Activated T-cell treated with anti-CD3 and anti-CD28 coated beads, Interleukin-2, amount 50 U/mL, for 72 hours (primary cell): ENCODE measurements around the gene KCNQ5. TPM values are rescaled to one million over a fixed set of nuclear protein-coding genes. Genes with fewer than 3 reads are reported as not detected.

ENCODE experiments used
- ATAC-seq, 2 donors: fragments of 150-1000 bp; cut with Tn5 transposase; replicated peaks in 1 of 2; 2 replicates each; pipeline ENCODE4 v1.10.0; 2021; ENCODE audit warnings: moderate library complexity in 2 of 2, mild to moderate bottlenecking in 1 of 2
- DNase-seq, 2 donors: peaks; one replicate each; pipeline ENCODE4 v3.0.0; 2021 to 2022; ENCODE audit warnings: mixed read lengths in 1 of 2
- H3K27ac Mint-ChIP-seq: one replicate; pipeline ENCODE4 v1.8.0; 2022; ENCODE audit warnings: mild to moderate bottlenecking, moderate library complexity, mixed read lengths
- H3K27me3 Mint-ChIP-seq: one replicate; pipeline ENCODE4 v1.8.0; 2022; ENCODE audit warnings: low read depth, mixed read lengths
- H3K36me3 Mint-ChIP-seq, 2 donors: one replicate each; pipeline ENCODE4 v1.8.0; 2022; ENCODE audit warnings: mixed read lengths in 2 of 2, mild to moderate bottlenecking in 1 of 2; ENCODE audit not compliant: insufficient read depth in 2 of 2
- H3K4me1 Mint-ChIP-seq: one replicate; pipeline ENCODE4 v1.8.0; 2022; ENCODE audit warnings: low read depth, mixed read lengths
- H3K4me3 Mint-ChIP-seq, 2 donors: one replicate each; pipeline ENCODE4 v1.8.0; 2022; ENCODE audit warnings: mild to moderate bottlenecking in 2 of 2, mixed read lengths in 2 of 2, moderate library complexity in 2 of 2
- H3K9me3 Mint-ChIP-seq, 2 donors: one replicate each; pipeline ENCODE4 v1.8.0; 2022; ENCODE audit warnings: mixed read lengths in 2 of 2
- total RNA-seq, 2 donors: library from RNA; stranded (reverse); gene quantifications; one replicate each; pipeline ENCODE4 v1.2.3, GENCODE V29; 2022

KCNQ5 gene
- total RNA-seq, 2 donors from 2014 or later, result 6.1 to 9.8 TPM

DNA sequence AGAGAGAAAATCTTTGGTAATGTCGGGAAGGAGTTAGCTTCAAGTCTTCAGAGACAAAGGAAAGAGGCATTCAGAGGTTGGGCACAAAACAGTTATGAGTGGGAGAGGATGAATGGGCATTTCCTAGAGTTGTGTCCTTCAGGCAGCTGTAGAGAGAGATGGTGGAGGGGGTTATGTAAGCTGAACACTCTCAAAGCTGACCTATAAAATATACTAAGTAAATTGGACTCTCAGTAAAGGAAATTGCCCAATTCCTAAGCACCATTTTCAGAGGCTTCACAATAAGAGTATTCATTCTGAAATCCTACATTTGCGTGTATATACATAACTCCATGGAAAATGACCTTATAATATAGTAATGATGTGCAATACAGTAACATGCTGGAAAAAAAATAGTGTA, 161.2 kb downstream of the KCNQ5 start:
- ATAC-seq, result no peak
- Mint-ChIP-seq H3K4me3 (no peak overlapping the region), H3K27me3 (no peaks in the 10 kb centered on the region), H3K27ac (no peak overlapping the region), H3K9me3 (no peaks in the 10 kb centered on the region), H3K4me1 (no peaks in the 10 kb centered on the region), H3K36me3 (no peaks in the 10 kb centered on the region)
- DNase-seq, result no peak

DNA sequence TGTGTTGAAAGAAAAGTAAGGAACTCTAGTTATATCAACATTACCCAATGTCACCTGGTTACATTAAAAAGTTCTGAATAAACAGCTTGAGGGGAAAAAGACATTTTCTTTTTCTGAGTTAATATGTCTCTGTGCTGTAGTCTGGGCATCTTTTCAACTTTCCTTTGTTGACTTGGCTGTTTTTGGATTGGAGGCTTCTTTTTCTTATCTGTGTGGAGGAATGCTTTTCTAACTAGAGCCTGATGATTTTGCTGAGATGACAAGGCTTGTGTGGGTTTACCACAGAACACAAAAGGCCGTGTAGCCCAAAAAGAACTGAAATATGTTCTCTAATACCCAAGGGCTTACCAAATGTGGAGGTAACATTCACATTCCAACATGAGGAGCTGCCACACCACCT, 161.8 kb downstream of the KCNQ5 start:
- H3K27ac Mint-ChIP-seq, result no peak overlapping the region
- ATAC-seq, result no peak

DNA sequence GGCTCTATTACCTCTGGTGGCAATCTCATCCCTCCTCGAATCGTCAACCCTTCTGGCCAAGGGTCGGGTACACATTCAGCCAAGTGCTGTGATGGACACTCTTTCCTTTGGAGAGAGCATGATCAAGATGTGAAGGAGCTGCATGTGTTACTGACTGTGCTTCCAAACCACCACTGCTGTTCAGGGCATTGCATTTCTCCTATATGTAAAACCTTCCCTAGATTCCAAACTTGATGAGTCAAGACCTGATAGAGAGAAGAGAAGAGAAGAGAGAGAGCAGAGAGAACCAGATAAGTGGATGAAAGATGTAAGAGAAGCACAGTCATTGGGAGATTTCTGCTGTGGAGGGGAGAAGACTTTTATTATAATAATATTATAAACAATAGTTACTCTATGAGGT, 162.2 kb downstream of the KCNQ5 start:
- ATAC-seq (no peak), DNase-seq (no peak)
- Mint-ChIP-seq H3K27me3 (no peaks in the 10 kb centered on the region), H3K27ac (no peak overlapping the region), H3K9me3 (no peaks in the 10 kb centered on the region), H3K4me1 (no peaks in the 10 kb centered on the region), H3K4me3 (no peak overlapping the region), H3K36me3 (no peaks in the 10 kb centered on the region)

More for the DNA sequence above, 161.8 kb downstream of the KCNQ5 start:
- Mint-ChIP-seq H3K4me1 (no peaks in the 10 kb centered on the region), H3K4me3 (no peak overlapping the region), H3K9me3 (no peaks in the 10 kb centered on the region), H3K27me3 (no peaks in the 10 kb centered on the region), H3K36me3 (no peaks in the 10 kb centered on the region)
- DNase-seq, result no peak

DNA sequence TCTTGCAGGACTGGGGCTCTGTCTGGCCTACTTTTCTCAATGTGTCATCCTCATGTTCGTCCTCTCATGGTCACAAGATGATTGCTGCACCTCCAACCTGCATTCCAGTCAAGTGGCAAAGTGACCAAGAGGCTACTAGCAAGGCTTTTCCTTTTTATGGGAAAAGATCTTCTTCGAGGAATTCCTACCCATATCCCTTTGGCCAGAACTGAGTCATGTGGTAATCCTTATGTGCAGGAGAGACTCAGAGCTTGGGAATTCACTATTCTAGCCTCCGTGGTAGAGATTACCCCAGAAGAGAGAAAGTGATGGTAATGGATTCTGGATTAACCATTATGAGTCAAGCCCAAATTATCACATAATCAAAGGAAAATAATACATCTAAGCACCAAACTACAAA, 162.7 kb downstream of the KCNQ5 start:
- no peak overlapping the region for H3K27ac Mint-ChIP-seq
- DNase-seq (no peak), ATAC-seq (no peak)
- H3K4me1 Mint-ChIP-seq, result no peaks in the 10 kb centered on the region
- H3K36me3 Mint-ChIP-seq, result no peaks in the 10 kb centered on the region
- no peak overlapping the region for H3K4me3 Mint-ChIP-seq
- H3K9me3 Mint-ChIP-seq, result no peaks in the 10 kb centered on the region
- H3K27me3 Mint-ChIP-seq, result no peaks in the 10 kb centered on the region

DNA sequence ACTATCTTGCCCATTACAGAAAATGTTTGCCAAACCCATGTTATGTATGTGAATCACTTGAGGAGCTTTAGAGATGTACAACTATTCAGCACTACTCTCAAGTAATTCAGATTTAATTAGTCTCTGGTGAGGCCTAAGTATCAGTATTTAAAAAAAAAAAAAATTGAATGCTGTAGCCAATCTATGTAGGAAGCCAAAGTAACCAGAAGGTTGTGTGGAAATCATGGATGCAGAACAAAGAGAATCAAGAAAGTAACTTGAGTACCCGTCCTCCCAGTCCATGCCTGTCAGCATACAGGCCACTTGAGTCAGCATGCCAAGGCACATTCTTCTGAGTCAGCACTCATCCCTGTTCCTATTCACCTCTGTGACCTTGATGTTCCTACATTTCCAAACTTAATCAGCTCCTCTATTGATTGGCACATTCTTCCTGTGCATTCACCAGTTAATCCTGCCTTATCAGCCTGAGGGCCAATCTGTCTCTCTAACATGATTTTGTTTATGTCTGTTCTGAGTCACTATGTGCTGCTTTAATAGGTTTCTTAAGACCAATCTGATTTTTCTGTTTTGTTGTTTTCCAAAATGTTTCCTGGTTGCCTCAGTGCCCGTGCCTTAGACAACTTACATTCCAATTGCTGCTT, 165.6 kb downstream of the KCNQ5 start:
- no peak for ATAC-seq
- no peak for DNase-seq
- H3K27me3 Mint-ChIP-seq, result no peaks in the 10 kb centered on the region
- H3K9me3 Mint-ChIP-seq, result no peaks in the 10 kb centered on the region
- no peaks in the 10 kb centered on the region for H3K36me3 Mint-ChIP-seq
- no peak overlapping the region for H3K27ac Mint-ChIP-seq
- no peak overlapping the region for H3K4me3 Mint-ChIP-seq
- H3K4me1 Mint-ChIP-seq, result no peaks in the 10 kb centered on the region

DNA sequence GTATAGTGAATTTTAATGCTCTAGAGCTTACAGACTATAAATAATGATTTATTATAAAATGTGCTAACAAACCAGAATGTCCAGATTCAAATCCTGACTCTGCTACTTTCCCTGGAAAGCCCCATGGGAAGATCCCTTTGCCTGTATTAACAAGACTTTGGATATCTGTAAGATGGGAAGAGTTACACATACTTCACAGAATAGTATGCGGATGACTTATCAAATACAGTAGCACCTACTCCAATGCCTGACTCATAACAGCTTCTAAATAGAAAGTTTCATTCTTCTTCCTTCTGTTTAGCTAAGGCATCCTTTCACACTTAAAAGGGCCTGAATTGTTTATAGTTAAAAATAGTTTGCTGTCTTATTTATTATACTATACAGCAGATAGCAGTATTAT, 166.3 kb downstream of the KCNQ5 start:
- Mint-ChIP-seq H3K27me3 (no peaks in the 10 kb centered on the region), H3K9me3 (no peaks in the 10 kb centered on the region), H3K36me3 (no peaks in the 10 kb centered on the region), H3K27ac (no peak overlapping the region), H3K4me1 (no peaks in the 10 kb centered on the region), H3K4me3 (no peak overlapping the region)
- no peak for ATAC-seq
- no peak for DNase-seq

DNA sequence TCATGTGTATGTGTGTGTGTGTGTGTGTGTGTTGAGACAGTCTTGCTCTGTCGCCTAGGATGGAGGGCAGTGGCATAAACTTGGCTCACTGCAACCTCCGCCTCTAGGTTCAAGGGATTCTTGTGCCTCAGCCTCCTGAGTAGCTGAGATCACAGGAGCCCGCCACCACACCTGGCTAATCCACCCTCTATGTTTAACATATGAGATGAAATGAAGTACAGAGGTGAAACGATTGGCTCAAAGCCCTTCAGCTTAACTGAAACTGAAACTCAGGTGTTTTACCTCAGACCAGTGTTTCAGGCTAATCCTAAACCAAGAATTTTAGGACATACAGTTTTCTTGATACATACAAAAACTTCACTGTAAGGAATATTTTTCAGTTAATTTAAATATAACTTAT, 167.3 kb downstream of the KCNQ5 start:
- no peak for DNase-seq
- Mint-ChIP-seq H3K27me3 (no peaks in the 10 kb centered on the region), H3K27ac (no peak overlapping the region), H3K4me1 (no peaks in the 10 kb centered on the region), H3K4me3 (no peak overlapping the region), H3K9me3 (no peaks in the 10 kb centered on the region), H3K36me3 (no peaks in the 10 kb centered on the region)
- no peak for ATAC-seq

DNA sequence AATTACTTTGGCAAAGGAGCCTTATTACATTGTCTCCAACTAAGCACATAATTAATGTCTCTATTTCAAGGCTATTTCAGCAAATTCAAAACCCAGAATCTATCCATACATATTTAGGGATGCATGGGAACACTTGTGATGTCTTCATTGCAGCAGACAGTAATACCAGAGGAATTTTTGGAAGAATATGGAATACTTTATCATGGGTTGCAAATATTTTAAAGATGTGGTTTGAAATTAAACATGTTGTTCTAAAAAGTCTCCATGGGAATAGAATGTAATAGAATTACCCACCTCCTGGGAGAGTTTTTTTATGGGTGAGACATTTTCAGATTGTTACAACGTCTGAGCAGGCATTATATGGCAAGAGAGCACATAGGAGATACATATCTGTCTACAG, 170.8 kb downstream of the KCNQ5 start:
- Mint-ChIP-seq H3K4me1 (no peaks in the 10 kb centered on the region), H3K4me3 (no peak overlapping the region), H3K27ac (no peak overlapping the region), H3K36me3 (no peaks in the 10 kb centered on the region), H3K27me3 (no peaks in the 10 kb centered on the region), H3K9me3 (no peaks in the 10 kb centered on the region)
- DNase-seq (no peak), ATAC-seq (no peak)

DNA sequence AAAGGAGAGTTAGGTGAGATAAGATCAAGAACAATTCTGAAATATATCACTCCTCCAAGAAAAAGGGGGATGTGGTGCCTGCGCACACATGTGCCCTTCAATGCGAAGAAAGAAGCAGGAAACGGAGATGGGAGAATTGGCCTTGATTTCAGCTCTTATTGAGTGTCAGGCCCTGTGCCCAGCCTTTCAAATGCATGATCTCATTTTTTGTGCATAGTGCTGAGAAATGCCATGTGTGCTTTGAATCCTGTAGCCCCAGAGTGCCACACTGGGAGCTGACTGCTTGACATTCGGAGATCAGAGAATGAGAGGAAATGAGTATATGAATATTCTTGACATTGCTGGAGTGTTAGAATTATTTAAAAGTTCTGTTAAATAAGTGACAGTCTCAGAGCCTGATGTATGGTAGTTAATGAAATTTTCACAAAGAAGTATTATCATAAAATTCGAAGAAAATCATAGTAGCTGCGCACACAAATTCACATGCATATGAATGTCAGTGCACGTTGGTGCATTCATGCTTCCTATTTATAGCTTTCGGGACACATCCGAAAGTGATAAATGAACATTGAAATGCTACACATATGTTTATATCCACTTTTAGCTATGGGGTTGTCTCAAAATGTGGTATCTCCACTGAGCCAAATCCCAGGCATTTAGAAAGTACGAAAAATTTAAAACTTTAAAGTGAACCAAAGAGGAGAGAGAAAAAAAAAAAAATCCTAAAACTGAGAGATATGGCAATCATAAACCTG, 172.0 kb downstream of the KCNQ5 start:
- Mint-ChIP-seq H3K4me1 (peaks cover 4% of the 10 kb centered on the region), H3K27ac (no peak overlapping the region), H3K27me3 (no peaks in the 10 kb centered on the region), H3K4me3 (no peak overlapping the region), H3K36me3 (no peaks in the 10 kb centered on the region), H3K9me3 (no peaks in the 10 kb centered on the region)
- DNase-seq (no peak), ATAC-seq (no peak)

DNA sequence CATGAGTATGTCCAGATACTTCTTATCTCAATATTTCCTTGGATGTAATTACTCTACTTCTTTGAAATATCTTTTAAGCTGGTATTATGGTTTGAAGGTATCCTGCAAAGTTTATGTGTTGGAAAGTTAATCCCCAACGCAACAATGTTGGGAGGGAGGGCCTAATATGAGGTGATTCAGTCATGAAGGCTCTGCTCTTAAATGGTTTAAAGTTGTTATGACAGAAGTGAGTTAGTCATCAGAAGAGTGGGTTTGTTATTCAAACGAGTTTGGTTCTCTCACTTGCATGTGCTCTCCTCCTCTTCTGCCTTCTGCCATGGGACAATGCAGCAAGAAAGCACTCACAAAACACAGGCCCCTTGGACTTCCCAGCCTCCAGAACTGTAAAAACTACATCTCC, 176.3 kb downstream of the KCNQ5 start:
- H3K36me3 Mint-ChIP-seq, result peaks cover 2 to 5% of the 10 kb centered on the region in 2 donors
- no peaks in the 10 kb centered on the region for H3K27me3 Mint-ChIP-seq
- DNase-seq (no peak), ATAC-seq (no peak)
- no peak overlapping the region for H3K4me3 Mint-ChIP-seq
- H3K9me3 Mint-ChIP-seq, result peaks cover 1 to 4% of the 10 kb centered on the region in 2 donors
- H3K4me1 Mint-ChIP-seq, result peaks cover 4% of the 10 kb centered on the region
- no peak overlapping the region for H3K27ac Mint-ChIP-seq

DNA sequence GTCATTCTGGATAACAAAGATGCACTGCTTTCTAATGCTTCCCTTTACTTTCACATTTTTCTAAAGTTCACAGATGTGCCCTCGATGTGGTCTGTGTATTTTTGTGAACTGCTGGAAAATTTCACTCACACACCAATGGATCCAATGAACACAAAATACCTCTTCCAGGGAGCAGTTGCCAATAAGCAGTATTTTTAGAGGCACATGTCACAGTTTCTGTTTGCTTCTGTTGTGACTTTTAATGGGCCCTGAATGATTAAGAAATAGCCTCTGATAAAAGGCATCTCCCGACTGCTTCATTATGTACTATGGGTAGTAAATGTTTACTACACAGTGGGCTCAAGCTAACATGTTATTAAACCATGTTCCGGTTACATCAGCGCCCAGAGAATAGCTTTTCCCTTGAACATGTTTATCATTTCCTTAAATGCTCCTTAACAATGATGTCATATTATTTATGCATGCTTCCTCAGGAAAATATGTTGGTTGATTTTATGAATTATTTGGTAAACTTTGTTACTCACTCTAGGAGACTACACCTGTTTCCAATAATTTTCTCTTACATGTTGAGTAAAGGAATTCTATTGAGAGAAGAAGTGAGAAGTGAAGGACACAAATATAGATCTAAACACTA, 188.0 kb downstream of the KCNQ5 start:
- Mint-ChIP-seq H3K27me3 (no peaks in the 10 kb centered on the region), H3K9me3 (no peaks in the 10 kb centered on the region), H3K36me3 (peaks cover 0 to 2% of the 10 kb centered on the region in 2 donors), H3K27ac (no peak overlapping the region), H3K4me3 (no peak overlapping the region), H3K4me1 (peaks cover 6% of the 10 kb centered on the region)
- no peak for DNase-seq
- no peak for ATAC-seq

DNA sequence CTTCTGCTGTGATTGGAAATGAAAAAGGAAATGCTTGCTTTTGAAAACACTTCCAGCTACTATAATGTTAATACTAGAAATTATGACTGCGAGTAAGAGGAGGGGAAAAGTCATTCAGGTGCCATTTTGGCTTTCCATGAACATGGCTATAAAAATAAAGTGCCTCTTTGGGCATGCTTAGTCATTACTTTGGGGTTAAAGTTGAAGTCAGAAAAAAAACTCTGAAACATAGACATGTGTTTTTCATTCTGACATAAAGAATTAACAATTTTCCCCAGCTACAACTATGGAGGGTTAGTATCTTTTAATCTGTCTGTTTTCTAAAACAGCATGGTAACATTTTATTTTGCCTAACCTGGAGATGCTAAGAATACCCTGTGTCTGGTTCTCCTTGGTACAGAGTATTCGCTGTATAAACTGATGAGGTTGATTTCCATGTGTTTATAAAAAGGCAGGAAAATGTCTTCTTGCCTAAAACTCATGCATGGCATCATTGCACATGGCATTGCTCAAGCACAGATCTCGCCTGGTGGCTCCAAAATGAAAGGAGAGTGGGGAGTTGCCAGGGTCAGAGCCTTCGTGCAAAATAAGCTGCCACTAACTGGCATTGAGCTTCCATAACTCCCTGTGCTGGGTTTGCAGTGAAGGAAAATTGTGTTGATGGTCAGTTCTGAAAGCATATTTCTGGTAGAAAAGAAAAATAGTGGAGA, 188.9 kb downstream of the KCNQ5 start:
- ATAC-seq, result no peak
- H3K36me3 Mint-ChIP-seq, result no peaks in the 10 kb centered on the region
- no peak overlapping the region for H3K4me3 Mint-ChIP-seq

DNA sequence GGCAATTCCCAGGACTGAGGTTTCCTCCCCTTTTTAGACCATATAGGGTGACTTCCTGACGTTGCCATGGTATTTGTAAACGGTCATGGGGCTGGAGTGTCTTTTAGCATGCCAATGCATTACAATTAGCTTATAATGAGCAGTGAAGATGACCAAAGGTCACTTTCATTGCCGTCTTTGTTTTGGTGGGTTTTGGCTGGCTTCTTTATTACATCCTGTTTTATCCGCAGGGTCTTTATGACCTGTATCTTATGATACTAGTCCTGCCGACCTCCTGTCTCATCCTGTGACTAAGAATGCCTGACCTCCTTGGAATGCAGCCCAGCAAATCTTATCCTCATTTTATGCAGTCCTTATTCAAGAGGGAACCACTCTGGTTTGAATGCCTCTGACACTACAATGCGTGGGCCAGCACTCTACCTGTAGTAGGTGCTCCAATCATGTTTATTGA, 190.1 kb downstream of the KCNQ5 start:
- no peaks in the 10 kb centered on the region for H3K36me3 Mint-ChIP-seq
- no peak for ATAC-seq
- H3K9me3 Mint-ChIP-seq, result peaks cover 0 to 2% of the 10 kb centered on the region in 2 donors
- peaks cover 6% of the 10 kb centered on the region for H3K4me1 Mint-ChIP-seq
- no peaks in the 10 kb centered on the region for H3K27me3 Mint-ChIP-seq
- DNase-seq, result no peak
- H3K4me3 Mint-ChIP-seq, result no peak overlapping the region
- no peak overlapping the region for H3K27ac Mint-ChIP-seq

More for the DNA sequence above, 188.9 kb downstream of the KCNQ5 start:
- no peak for DNase-seq
- no peak overlapping the region for H3K27ac Mint-ChIP-seq
- peaks cover 0 to 2% of the 10 kb centered on the region in 2 donors for H3K9me3 Mint-ChIP-seq
- H3K4me1 Mint-ChIP-seq, result peaks cover 6% of the 10 kb centered on the region
- no peaks in the 10 kb centered on the region for H3K27me3 Mint-ChIP-seq
